C4-2B (cell line): ENCODE data around the gene KAZALD1.

Source experiments
- ZFX ChIP-seq: fragments of 450-650 bp; IDR thresholded peaks from 2 replicates; pipeline ENCODE4 v1.6.1; 2017
- TF ChIP-seq, protein P1 (sequence below): fragments of 450-650 bp; conservative IDR thresholded peaks from 2 replicates; pipeline ENCODE4 v1.5.1; 2017; ENCODE audit warnings: mild to moderate bottlenecking

GRCh38 chr10:101040851-101041250 is 20.9 kb upstream of the KAZALD1 start:
- TF ChIP-seq, protein P1, sequence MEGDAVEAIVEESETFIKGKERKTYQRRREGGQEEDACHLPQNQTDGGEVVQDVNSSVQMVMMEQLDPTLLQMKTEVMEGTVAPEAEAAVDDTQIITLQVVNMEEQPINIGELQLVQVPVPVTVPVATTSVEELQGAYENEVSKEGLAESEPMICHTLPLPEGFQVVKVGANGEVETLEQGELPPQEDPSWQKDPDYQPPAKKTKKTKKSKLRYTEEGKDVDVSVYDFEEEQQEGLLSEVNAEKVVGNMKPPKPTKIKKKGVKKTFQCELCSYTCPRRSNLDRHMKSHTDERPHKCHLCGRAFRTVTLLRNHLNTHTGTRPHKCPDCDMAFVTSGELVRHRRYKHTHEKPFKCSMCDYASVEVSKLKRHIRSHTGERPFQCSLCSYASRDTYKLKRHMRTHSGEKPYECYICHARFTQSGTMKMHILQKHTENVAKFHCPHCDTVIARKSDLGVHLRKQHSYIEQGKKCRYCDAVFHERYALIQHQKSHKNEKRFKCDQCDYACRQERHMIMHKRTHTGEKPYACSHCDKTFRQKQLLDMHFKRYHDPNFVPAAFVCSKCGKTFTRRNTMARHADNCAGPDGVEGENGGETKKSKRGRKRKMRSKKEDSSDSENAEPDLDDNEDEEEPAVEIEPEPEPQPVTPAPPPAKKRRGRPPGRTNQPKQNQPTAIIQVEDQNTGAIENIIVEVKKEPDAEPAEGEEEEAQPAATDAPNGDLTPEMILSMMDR: no peak
- no peak for TF ChIP-seq ZFX
